HEK293 (cell line): ENCODE data around the gene ZNF488.

Source experiments
- CTCF ChIA-PET: fragments of 350-600 bp; formaldehyde crosslinking; extraction: SDS; loops from one replicate; lab custom pipeline; 2021; ENCODE audit warnings: antibody characterized with exemption; lab: Yijun Ruan, JAX
- POLR2A ChIA-PET: fragments of 300-600 bp; formaldehyde crosslinking; extraction: SDS; loops from one replicate; lab custom pipeline; 2020; ENCODE audit warnings: antibody characterized with exemption, inconsistent platforms; lab: Yijun Ruan, JAX
- H3K27ac ChIP-seq: fragments of 200-500 bp; sonication (Bioruptor generic); 2 replicates; pipeline ENCODE4 v1.5.1; 2014; ENCODE audit warnings: low read depth, low read length, control low read depth, inconsistent platforms; ENCODE audit errors: extremely low read depth
- H3K36me3 ChIP-seq, 2 experiments: fragments of 200-500 bp in 1 of 2; sonication (Bioruptor generic) in 1 of 2; 1 replicate in 1 of 2; 2 replicates in 1 of 2; pipeline ENCODE4 v1.5.1; 2014 to 2017; ENCODE audit warnings: inconsistent platforms in 2 of 2, low read length in 2 of 2; ENCODE audit not compliant: control insufficient read depth in 2 of 2, insufficient read depth in 1 of 2
- H3K4me1 ChIP-seq: fragments of 200-500 bp; sonication (Bioruptor generic); 2 replicates; pipeline ENCODE4 v1.5.1; 2014; ENCODE audit warnings: mild to moderate bottlenecking, low read length, inconsistent platforms; ENCODE audit not compliant: control insufficient read depth, insufficient read depth
- H3K4me3 ChIP-seq: 2 replicates; pipeline ENCODE4 v1.5.1; 2011; ENCODE audit warnings: low read depth, mild to moderate bottlenecking, control low read depth, low read length, moderate library complexity
- H3K9me3 ChIP-seq: fragments of 200-500 bp; sonication (Bioruptor generic); 2 replicates; pipeline ENCODE4 v1.5.1; 2014; ENCODE audit warnings: low read depth, low read length, inconsistent platforms; ENCODE audit not compliant: control insufficient read depth, insufficient read depth
- FEZF1 ChIP-seq: fragments of 450-650 bp; formaldehyde crosslinking; IDR thresholded peaks from 2 replicates; pipeline ENCODE4 v1.5.1; 2016; ENCODE audit warnings: missing biosample characterization, missing genetic modification characterization
- KLF7 ChIP-seq: fragments of 450-650 bp; formaldehyde crosslinking; IDR thresholded peaks from 2 replicates; pipeline ENCODE4 v1.5.1; 2016; ENCODE audit warnings: missing biosample characterization, missing genetic modification characterization, borderline replicate concordance
- KLF8 ChIP-seq: fragments of 450-650 bp; formaldehyde crosslinking; IDR thresholded peaks from 2 replicates; pipeline ENCODE4 v1.5.1; 2016; ENCODE audit warnings: missing biosample characterization, missing genetic modification characterization
- MZF1 ChIP-seq: fragments of 450-650 bp; formaldehyde crosslinking; IDR thresholded peaks from 2 replicates; pipeline ENCODE4 v1.5.1; 2017; ENCODE audit warnings: missing biosample characterization, missing genetic modification characterization, borderline replicate concordance
- PATZ1 ChIP-seq: fragments of 450-650 bp; formaldehyde crosslinking; IDR thresholded peaks from 2 replicates; pipeline ENCODE4 v1.5.1; 2016; ENCODE audit warnings: missing biosample characterization, missing genetic modification characterization
- PRDM1 ChIP-seq: fragments of 450-650 bp; formaldehyde crosslinking; IDR thresholded peaks from 2 replicates; pipeline ENCODE4; 2016; ENCODE audit warnings: missing biosample characterization, missing genetic modification characterization
- ZBTB21 ChIP-seq: fragments of 450-650 bp; formaldehyde crosslinking; IDR thresholded peaks from 2 replicates; pipeline ENCODE4 v1.5.1; 2017; ENCODE audit warnings: missing biosample characterization, missing genetic modification characterization
- ZFP37 ChIP-seq: fragments of 450-650 bp; formaldehyde crosslinking; IDR thresholded peaks from 2 replicates; pipeline ENCODE4 v1.5.1; 2016; ENCODE audit warnings: missing biosample characterization, missing genetic modification characterization
- ZFP69B ChIP-seq: fragments of 450-650 bp; formaldehyde crosslinking; IDR thresholded peaks from 2 replicates; pipeline ENCODE4 v1.5.1; 2016; ENCODE audit warnings: missing biosample characterization, missing genetic modification characterization
- ZIC2 ChIP-seq: fragments of 450-650 bp; formaldehyde crosslinking; IDR thresholded peaks from 2 replicates; pipeline ENCODE4 v1.5.1; 2016; ENCODE audit warnings: missing biosample characterization, missing genetic modification characterization
- ZNF211 ChIP-seq: fragments of 450-650 bp; formaldehyde crosslinking; IDR thresholded peaks from 2 replicates; pipeline ENCODE4 v1.5.1; 2016; ENCODE audit warnings: low read depth, missing biosample characterization, missing genetic modification characterization
- ZNF354C ChIP-seq: fragments of 450-650 bp; formaldehyde crosslinking; IDR thresholded peaks from 2 replicates; pipeline ENCODE4 v1.5.1; 2016; ENCODE audit warnings: missing biosample characterization, missing genetic modification characterization, low read depth, borderline replicate concordance
- ZNF626 ChIP-seq: fragments of 450-650 bp; sonication (Bioruptor Pico); formaldehyde crosslinking; IDR thresholded peaks from 2 replicates; pipeline ENCODE4 v1.5.1; 2018; ENCODE audit warnings: missing biosample characterization, missing genetic modification characterization, inconsistent platforms
- ZNF660 ChIP-seq: fragments of 450-650 bp; IDR thresholded peaks from 2 replicates; pipeline ENCODE4 v1.5.1; 2018; ENCODE audit warnings: missing biosample characterization, mild to moderate bottlenecking, missing genetic modification characterization
- ZSCAN30 ChIP-seq: fragments of 450-650 bp; IDR thresholded peaks from 2 replicates; pipeline ENCODE4 v1.5.1; 2018; ENCODE audit warnings: missing biosample characterization, mild to moderate bottlenecking, missing genetic modification characterization, moderate library complexity
- TF ChIP-seq, protein P1 (sequence below): fragments of 450-650 bp; formaldehyde crosslinking; IDR thresholded peaks from 2 replicates; pipeline ENCODE4 v1.5.1; 2016; ENCODE audit warnings: missing biosample characterization, missing genetic modification characterization
- TF ChIP-seq, protein P2 (sequence below): fragments of 450-650 bp; IDR thresholded peaks from 2 replicates; pipeline ENCODE4 v1.5.1; 2018; ENCODE audit warnings: missing biosample characterization, mild to moderate bottlenecking, missing genetic modification characterization
- TF ChIP-seq, protein P3 (sequence below): fragments of 450-650 bp; formaldehyde crosslinking; IDR thresholded peaks from 2 replicates; pipeline ENCODE4 v1.5.1; 2016; ENCODE audit warnings: missing biosample characterization, missing genetic modification characterization

The ZNF488 gene

DNA sequence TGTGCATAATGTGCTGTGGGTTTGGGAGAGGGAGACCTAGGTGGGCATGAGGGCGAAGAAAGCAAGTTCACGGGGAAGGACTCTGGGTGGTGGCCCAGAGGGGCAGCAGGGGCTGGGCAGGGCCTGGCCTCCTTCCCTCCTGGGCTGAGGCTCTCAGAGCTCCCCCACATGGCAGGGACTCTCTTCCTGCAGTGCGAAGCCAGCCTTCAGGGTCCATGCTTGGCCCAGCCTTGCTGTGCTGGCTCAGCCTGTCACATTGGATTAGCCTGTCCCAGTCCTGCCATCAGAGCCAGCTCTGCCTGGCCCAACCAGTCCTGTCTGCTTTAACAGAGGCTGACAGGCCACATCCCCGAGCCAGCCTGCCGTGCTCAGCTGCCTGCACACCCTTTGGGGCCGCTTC lies 20.4 kb upstream of the ZNF488 start:
- Histone ChIP-seq H3K27ac (no peak overlapping the region), H3K9me3 (no peaks in the 10 kb centered on the region), H3K4me3 (no peak overlapping the region), H3K4me1 (no peaks in the 10 kb centered on the region), H3K36me3 (no peaks in the 10 kb centered on the region)
- ChIA-PET POLR2A (interaction anchor here (3.4 kb wide), 1 partner anchor 20 kb away, joined by 14 read pairs; the partner anchor contains the start of gene ZNF488), CTCF (interaction anchor here (0.7 to 1.2 kb wide), 5 partner anchors 12 to 1072 kb away, joined by 3 to 4 read pairs (median 3); no protein-coding TSS in a partner anchor)
- TF ChIP-seq ZFP37 (no peak), ZFP69B (tag by site-specific recombination) (no peak), ZNF626 (no peak), ZNF660 (tag by site-specific recombination) (no peak), MZF1 (tag by site-specific recombination) (no peak), FEZF1 (tag by site-specific recombination) (no peak), KLF7 (tag by site-specific recombination) (no peak), ZNF211 (tag by site-specific recombination) (no peak)
- TF ChIP-seq, protein P1, sequence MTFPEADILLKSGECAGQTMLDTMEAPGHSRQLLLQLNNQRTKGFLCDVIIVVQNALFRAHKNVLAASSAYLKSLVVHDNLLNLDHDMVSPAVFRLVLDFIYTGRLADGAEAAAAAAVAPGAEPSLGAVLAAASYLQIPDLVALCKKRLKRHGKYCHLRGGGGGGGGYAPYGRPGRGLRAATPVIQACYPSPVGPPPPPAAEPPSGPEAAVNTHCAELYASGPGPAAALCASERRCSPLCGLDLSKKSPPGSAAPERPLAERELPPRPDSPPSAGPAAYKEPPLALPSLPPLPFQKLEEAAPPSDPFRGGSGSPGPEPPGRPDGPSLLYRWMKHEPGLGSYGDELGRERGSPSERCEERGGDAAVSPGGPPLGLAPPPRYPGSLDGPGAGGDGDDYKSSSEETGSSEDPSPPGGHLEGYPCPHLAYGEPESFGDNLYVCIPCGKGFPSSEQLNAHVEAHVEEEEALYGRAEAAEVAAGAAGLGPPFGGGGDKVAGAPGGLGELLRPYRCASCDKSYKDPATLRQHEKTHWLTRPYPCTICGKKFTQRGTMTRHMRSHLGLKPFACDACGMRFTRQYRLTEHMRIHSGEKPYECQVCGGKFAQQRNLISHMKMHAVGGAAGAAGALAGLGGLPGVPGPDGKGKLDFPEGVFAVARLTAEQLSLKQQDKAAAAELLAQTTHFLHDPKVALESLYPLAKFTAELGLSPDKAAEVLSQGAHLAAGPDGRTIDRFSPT (tag by site-specific recombination) = no peak
- TF ChIP-seq, protein P2, sequence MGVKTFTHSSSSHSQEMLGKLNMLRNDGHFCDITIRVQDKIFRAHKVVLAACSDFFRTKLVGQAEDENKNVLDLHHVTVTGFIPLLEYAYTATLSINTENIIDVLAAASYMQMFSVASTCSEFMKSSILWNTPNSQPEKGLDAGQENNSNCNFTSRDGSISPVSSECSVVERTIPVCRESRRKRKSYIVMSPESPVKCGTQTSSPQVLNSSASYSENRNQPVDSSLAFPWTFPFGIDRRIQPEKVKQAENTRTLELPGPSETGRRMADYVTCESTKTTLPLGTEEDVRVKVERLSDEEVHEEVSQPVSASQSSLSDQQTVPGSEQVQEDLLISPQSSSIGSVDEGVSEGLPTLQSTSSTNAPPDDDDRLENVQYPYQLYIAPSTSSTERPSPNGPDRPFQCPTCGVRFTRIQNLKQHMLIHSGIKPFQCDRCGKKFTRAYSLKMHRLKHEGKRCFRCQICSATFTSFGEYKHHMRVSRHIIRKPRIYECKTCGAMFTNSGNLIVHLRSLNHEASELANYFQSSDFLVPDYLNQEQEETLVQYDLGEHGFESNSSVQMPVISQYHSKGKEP (tag by site-specific recombination) = no peak

DNA sequence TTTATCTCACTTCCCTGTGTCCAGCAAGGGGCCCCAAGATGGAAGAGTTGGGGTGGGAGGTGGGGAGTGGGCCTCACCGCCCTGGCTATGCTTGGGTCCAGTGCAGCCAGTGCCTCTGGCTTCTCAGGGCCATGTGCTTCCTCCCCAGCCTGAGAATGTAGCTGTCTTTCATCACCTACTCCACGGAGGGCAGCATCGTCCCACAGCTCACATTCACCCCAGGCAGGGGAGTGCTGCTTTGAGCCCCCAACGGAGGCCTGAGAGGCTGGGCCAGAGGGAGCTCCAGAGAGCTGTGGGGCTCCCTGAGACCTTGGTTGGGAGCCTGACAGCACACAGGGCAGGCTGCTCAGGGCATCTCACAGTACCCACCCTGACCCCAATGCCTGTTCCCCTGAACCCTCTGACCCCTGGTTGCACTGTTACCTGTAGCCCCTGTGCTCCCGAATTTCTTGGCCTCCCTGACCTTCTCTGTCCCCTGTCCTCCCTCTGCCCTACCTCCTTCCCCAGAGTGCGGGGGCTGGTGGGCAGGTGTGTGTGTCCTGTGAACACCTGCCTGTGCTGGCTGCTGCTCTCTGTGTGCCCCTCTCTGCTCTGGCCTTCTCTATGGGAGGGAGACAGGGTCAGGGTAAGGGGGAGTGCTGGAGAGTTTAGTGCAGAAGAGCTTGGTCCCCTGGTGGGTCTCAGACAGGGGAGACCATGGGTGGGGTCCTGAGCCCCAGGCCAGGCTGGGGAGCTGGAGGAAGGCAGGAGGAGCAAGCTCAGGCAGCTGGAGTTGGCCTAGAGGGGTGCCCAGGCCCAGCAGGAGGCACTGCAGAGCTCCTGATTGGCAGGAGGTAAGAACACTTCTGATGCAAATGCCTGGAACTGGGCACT lies 19.6 kb upstream of the ZNF488 start:
- no peaks in the 10 kb centered on the region for H3K9me3 ChIP-seq
- no peak for TF ChIP-seq KLF8 (tag by site-specific recombination)
- peak; percentile 59 for TF ChIP-seq ZIC2
- no peaks in the 10 kb centered on the region for H3K4me1 ChIP-seq
- CTCF ChIA-PET = interaction anchor here (0.7 to 1.6 kb wide), 7 partner anchors 12 to 1071 kb away, joined by 3 to 7 read pairs (median 3); no protein-coding TSS in a partner anchor
- POLR2A ChIA-PET = interaction anchor here (3.4 kb wide), 1 partner anchor 19 kb away, joined by 14 read pairs; the partner anchor contains the start of gene ZNF488
- no peaks in the 10 kb centered on the region for H3K36me3 ChIP-seq
- no peak overlapping the region for H3K27ac ChIP-seq
- H3K4me3 ChIP-seq = no peak overlapping the region

GRCh38 chr10:47402641-47403301 lies 18.7 kb upstream of the ZNF488 start:
- ChIA-PET POLR2A (interaction anchor here (3.4 kb wide), 1 partner anchor 18 kb away, joined by 14 read pairs; the partner anchor contains the start of gene ZNF488), CTCF (interaction anchor here (0.6 to 1.6 kb wide), 3 partner anchors 11 to 36 kb away, joined by 3 to 7 read pairs (median 4); no protein-coding TSS in a partner anchor)
- no peak overlapping the region for H3K4me3 ChIP-seq
- no peaks in the 10 kb centered on the region for H3K36me3 ChIP-seq
- H3K9me3 ChIP-seq = no peaks in the 10 kb centered on the region
- H3K27ac ChIP-seq = no peak overlapping the region
- H3K4me1 ChIP-seq = no peaks in the 10 kb centered on the region
- TF ChIP-seq ZSCAN30 (tag by site-specific recombination) (no peak), ZBTB21 (tag by site-specific recombination) (0 out of 2 replicates have a peak, but pooled peaks have one; percentile 14), ZNF354C (tag by site-specific recombination) (no peak), PATZ1 (tag by site-specific recombination) (peak; percentile 20; the same call in 1 of the 2 replicates), ZIC2 (peak; percentile 84), PRDM1 (tag by site-specific recombination) (peak; percentile 81)
- TF ChIP-seq, protein P3, sequence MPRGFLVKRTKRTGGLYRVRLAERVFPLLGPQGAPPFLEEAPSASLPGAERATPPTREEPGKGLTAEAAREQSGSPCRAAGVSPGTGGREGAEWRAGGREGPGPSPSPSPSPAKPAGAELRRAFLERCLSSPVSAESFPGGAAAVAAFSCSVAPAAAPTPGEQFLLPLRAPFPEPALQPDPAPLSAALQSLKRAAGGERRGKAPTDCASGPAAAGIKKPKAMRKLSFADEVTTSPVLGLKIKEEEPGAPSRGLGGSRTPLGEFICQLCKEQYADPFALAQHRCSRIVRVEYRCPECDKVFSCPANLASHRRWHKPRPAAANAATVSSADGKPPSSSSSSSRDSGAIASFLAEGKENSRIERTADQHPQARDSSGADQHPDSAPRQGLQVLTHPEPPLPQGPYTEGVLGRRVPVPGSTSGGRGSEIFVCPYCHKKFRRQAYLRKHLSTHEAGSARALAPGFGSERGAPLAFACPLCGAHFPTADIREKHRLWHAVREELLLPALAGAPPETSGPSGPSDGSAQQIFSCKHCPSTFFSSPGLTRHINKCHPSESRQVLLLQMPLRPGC (tag by site-specific recombination) = 0 out of 2 replicates have a peak, but pooled peaks have one; percentile 25
- TF ChIP-seq, protein P1 (tag by site-specific recombination) = peak; percentile 62; the same call in 1 of the 2 replicates
